GM23338 (cell line): ENCODE results near the gene SORCS2. TPM values are rescaled to one million over a fixed set of nuclear protein-coding genes. Genes with fewer than 3 reads are reported as not detected.

Source experiments
- ATAC-seq: fragments of 200-7000 bp; cut with Tn5 transposase; 3 replicates; pipeline ENCODE4 v1.9.1; 2020
- DNase-seq: peaks from one replicate; pipeline ENCODE4 v3.0.0-alpha.2; 2015; ENCODE audit warnings: low spot score
- H2AFZ ChIP-seq: fragments of 200-600 bp; sonication (generic); 2 replicates; pipeline ENCODE4 v1.8.0; 2016; ENCODE audit warnings: antibody characterized with exemption, mild to moderate bottlenecking, moderate library complexity
- H3F3A ChIP-seq: fragments of 200-600 bp; sonication (generic); replicated peaks from 2 replicates; pipeline ENCODE4 v1.8.0; 2017; ENCODE audit warnings: antibody characterized with exemption, mixed run types, low read depth
- H3K27ac ChIP-seq: fragments of 200-600 bp; sonication (generic); 2 replicates; pipeline ENCODE4 v1.6.1; 2016; ENCODE audit warnings: low read depth
- H3K27me3 ChIP-seq: fragments of 200-600 bp; sonication (generic); 2 replicates; pipeline ENCODE4 v1.8.0; 2016; ENCODE audit warnings: mild to moderate bottlenecking, mixed run types, moderate library complexity; ENCODE audit not compliant: insufficient read depth
- H3K36me3 ChIP-seq: fragments of 200-600 bp; sonication (generic); 2 replicates; pipeline ENCODE4 v1.8.0; 2016; ENCODE audit warnings: mild to moderate bottlenecking; ENCODE audit not compliant: insufficient read depth
- H3K4me1 ChIP-seq: fragments of 200-600 bp; sonication (generic); 2 replicates; pipeline ENCODE4 v1.8.0; 2016; ENCODE audit warnings: mild to moderate bottlenecking, moderate library complexity; ENCODE audit not compliant: insufficient read depth
- H3K4me2 ChIP-seq: fragments of 200-600 bp; sonication (generic); 2 replicates; pipeline ENCODE4 v1.7.1; 2017; ENCODE audit warnings: mixed run types
- H3K4me3 ChIP-seq: fragments of 200-600 bp; sonication (generic); 2 replicates; pipeline ENCODE4 v1.6.1; 2016; ENCODE audit warnings: mixed run types
- H3K79me2 ChIP-seq: fragments of 200-600 bp; sonication (generic); replicated peaks from 2 replicates; pipeline ENCODE4 v1.8.0; 2017; ENCODE audit warnings: mild to moderate bottlenecking; ENCODE audit not compliant: insufficient read depth
- H3K9me2 ChIP-seq: fragments of 200-600 bp; sonication (generic); 2 replicates; pipeline ENCODE4 v1.8.0; 2017; ENCODE audit not compliant: insufficient read depth
- H4K20me1 ChIP-seq: fragments of 200-600 bp; sonication (generic); replicated peaks from 2 replicates; pipeline ENCODE4 v1.8.0; 2017; ENCODE audit warnings: mild to moderate bottlenecking; ENCODE audit not compliant: insufficient read depth
- H3K27ac Mint-ChIP-seq: 2 replicates; pipeline ENCODE4 v1.8.0; 2020; ENCODE audit warnings: inconsistent platforms, mild to moderate bottlenecking, moderate library complexity, mixed read lengths
- H3K27me3 Mint-ChIP-seq: 3 replicates; pipeline ENCODE4 v1.8.0; 2022; ENCODE audit warnings: low read depth, mild to moderate bottlenecking, moderate library complexity, mixed read lengths, inconsistent platforms; ENCODE audit not compliant: insufficient read depth, poor library complexity
- H3K36me3 Mint-ChIP-seq: 3 replicates; pipeline ENCODE4 v1.8.0; 2021; ENCODE audit warnings: low read depth, mild to moderate bottlenecking, inconsistent platforms, moderate library complexity, mixed read lengths
- H3K4me1 Mint-ChIP-seq: 3 replicates; pipeline ENCODE4 v1.8.0; 2020; ENCODE audit warnings: mild to moderate bottlenecking, inconsistent platforms, mixed read lengths
- H3K4me3 Mint-ChIP-seq: 3 replicates; pipeline ENCODE4 v1.8.0; 2021; ENCODE audit warnings: moderate library complexity, mild to moderate bottlenecking, inconsistent platforms, mixed read lengths
- H3K9me3 Mint-ChIP-seq: 3 replicates; pipeline ENCODE4 v1.8.0; 2020; ENCODE audit warnings: moderate library complexity, mild to moderate bottlenecking, inconsistent platforms, mixed read lengths
- EZH2 ChIP-seq: fragments of 200-600 bp; sonication (generic); IDR thresholded peaks from one replicate; pipeline ENCODE4 v1.8.0; 2017; ENCODE audit warnings: antibody characterized with exemption, mild to moderate bottlenecking, low read depth; ENCODE audit not compliant: unreplicated experiment
- JUNB ChIP-seq: IDR thresholded peaks from one replicate; pipeline ENCODE4 v1.6.1; 2016; ENCODE audit warnings: antibody characterized with exemption; ENCODE audit not compliant: unreplicated experiment
- ZNF114 ChIP-seq: fragments of 250-450 bp; sonication (Bioruptor Pico); IDR thresholded peaks from 2 replicates; pipeline ENCODE4 v1.5.0; 2020; ENCODE audit warnings: mild to moderate bottlenecking, moderate library complexity
- polyA plus RNA-seq: library from polyadenylated mRNA; unstranded; fragments of >200 nt; fragmentation: Nextera tagmentation; extraction: Ambion mirVana; gene quantifications from 2 replicates; pipeline ENCODE4 v1.2.1, GENCODE V29; 2016
- total RNA-seq: library from RNA; depleted of rRNA; stranded (reverse); fragments of >200 nt; shearing (Covaris generic); gene quantifications from 2 replicates; pipeline ENCODE4 v1.2.3, GENCODE V29; 2014
- TF ChIP-seq, protein P1 (sequence below): fragments of 250-450 bp; sonication (Bioruptor Pico); IDR thresholded peaks from 2 replicates; pipeline ENCODE4 v1.5.0; 2020; ENCODE audit warnings: mild to moderate bottlenecking, moderate library complexity
- TF ChIP-seq, protein P2 (sequence below), 2 experiments: fragments of 200-600 bp in 1 of 2; sonication (generic) in 1 of 2; conservative IDR thresholded peaks; 2 replicates each; pipeline versions ENCODE4 v1.5.1 to v1.6.1; 2016 to 2017; ENCODE audit warnings: antibody characterized with exemption in 2 of 2, low read depth in 2 of 2, mild to moderate bottlenecking in 2 of 2, moderate library complexity in 1 of 2

The SORCS2 gene
- total and polyA plus RNA-seq, 2 experiments from 2014 or later, result 0.47 to 2.4 TPM

DNA sequence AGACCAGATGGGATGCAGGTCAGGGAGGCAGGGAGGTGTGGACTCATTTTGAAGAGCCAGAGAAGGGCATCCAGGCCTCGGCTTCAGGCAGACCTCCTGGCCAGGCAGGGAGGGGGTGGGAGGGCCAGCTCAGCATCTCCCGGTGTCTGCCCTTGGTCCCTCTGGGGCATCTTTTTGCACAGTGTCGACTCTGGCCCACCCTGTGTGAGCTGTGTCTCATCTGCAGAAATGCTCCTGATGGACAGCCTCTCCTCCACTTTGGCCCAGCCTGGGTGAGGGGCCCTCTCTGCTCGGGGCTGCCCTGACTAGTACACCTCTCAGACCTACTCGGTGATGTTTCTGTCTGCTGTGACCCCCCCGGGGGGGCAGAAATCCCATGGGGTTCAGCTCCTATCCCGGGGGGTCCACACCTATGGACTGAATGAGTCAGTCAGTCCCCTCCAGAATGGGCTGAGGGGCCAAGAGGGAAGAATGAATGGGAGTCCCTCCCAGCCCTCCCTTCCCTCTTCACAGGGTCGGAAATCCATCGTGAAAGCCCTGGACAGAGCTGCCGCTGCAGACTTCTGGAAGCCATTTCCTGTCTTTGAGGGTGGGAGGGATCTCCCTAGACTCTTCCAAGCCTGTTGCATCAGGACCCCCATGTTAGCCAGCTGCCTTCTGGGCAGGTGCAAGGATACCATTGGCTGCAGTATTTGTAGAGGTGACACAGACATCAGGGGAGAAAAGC, 439.1 kb downstream of the SORCS2 start:
- Histone ChIP-seq H3K79me2 (no peaks in the 10 kb centered on the region), H3K9me2 (no peaks in the 10 kb centered on the region), H2AFZ (no peak overlapping the region), H3K27me3 (no peaks in the 10 kb centered on the region), H3K27ac (no peak overlapping the region), H4K20me1 (no peaks in the 10 kb centered on the region), H3K4me1 (peaks cover 13% of the 10 kb centered on the region), H3K4me3 (no peak overlapping the region), H3F3A (no peaks in the 10 kb centered on the region), H3K36me3 (no peaks in the 10 kb centered on the region), H3K4me2 (no peak overlapping the region)
- H3K4me3 Mint-ChIP-seq, result no peak overlapping the region
- no peak overlapping the region for H3K27ac Mint-ChIP-seq
- peaks cover 3% of the 10 kb centered on the region; the same call in 1 of the 3 replicates for H3K36me3 Mint-ChIP-seq
- DNase-seq (no peak), ATAC-seq (no peak)
- H3K9me3 Mint-ChIP-seq, result peaks cover 25% of the 10 kb centered on the region; the same call in 2 of the 3 replicates
- H3K27me3 Mint-ChIP-seq, result peaks cover 19% of the 10 kb centered on the region
- TF ChIP-seq JUNB (no peak), EZH2 (no peak), ZNF114 (CRISPR knock-in tag) (no peak)
- TF ChIP-seq, protein P1, sequence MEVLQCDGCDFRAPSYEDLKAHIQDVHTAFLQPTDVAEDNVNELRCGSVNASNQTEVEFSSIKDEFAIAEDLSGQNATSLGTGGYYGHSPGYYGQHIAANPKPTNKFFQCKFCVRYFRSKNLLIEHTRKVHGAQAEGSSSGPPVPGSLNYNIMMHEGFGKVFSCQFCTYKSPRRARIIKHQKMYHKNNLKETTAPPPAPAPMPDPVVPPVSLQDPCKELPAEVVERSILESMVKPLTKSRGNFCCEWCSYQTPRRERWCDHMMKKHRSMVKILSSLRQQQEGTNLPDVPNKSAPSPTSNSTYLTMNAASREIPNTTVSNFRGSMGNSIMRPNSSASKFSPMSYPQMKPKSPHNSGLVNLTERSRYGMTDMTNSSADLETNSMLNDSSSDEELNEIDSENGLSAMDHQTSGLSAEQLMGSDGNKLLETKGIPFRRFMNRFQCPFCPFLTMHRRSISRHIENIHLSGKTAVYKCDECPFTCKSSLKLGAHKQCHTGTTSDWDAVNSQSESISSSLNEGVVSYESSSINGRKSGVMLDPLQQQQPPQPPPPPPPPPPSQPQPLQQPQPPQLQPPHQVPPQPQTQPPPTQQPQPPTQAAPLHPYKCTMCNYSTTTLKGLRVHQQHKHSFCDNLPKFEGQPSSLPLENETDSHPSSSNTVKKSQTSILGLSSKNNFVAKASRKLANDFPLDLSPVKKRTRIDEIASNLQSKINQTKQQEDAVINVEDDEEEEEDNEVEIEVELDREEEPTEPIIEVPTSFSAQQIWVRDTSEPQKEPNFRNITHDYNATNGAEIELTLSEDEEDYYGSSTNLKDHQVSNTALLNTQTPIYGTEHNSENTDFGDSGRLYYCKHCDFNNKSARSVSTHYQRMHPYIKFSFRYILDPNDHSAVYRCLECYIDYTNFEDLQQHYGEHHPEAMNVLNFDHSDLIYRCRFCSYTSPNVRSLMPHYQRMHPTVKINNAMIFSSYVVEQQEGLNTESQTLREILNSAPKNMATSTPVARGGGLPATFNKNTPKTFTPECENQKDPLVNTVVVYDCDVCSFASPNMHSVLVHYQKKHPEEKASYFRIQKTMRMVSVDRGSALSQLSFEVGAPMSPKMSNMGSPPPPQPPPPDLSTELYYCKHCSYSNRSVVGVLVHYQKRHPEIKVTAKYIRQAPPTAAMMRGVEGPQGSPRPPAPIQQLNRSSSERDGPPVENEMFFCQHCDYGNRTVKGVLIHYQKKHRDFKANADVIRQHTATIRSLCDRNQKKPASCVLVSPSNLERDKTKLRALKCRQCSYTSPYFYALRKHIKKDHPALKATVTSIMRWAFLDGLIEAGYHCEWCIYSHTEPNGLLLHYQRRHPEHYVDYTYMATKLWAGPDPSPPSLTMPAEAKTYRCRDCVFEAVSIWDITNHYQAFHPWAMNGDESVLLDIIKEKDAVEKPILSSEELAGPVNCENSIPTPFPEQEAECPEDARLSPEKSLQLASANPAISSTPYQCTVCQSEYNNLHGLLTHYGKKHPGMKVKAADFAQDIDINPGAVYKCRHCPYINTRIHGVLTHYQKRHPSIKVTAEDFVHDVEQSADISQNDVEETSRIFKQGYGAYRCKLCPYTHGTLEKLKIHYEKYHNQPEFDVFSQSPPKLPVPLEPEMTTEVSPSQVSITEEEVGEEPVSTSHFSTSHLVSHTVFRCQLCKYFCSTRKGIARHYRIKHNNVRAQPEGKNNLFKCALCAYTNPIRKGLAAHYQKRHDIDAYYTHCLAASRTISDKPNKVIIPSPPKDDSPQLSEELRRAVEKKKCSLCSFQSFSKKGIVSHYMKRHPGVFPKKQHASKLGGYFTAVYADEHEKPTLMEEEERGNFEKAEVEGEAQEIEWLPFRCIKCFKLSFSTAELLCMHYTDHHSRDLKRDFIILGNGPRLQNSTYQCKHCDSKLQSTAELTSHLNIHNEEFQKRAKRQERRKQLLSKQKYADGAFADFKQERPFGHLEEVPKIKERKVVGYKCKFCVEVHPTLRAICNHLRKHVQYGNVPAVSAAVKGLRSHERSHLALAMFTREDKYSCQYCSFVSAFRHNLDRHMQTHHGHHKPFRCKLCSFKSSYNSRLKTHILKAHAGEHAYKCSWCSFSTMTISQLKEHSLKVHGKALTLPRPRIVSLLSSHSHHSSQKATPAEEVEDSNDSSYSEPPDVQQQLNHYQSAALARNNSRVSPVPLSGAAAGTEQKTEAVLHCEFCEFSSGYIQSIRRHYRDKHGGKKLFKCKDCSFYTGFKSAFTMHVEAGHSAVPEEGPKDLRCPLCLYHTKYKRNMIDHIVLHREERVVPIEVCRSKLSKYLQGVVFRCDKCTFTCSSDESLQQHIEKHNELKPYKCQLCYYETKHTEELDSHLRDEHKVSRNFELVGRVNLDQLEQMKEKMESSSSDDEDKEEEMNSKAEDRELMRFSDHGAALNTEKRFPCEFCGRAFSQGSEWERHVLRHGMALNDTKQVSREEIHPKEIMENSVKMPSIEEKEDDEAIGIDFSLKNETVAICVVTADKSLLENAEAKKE (CRISPR knock-in tag), result no peak
- TF ChIP-seq, protein P2, sequence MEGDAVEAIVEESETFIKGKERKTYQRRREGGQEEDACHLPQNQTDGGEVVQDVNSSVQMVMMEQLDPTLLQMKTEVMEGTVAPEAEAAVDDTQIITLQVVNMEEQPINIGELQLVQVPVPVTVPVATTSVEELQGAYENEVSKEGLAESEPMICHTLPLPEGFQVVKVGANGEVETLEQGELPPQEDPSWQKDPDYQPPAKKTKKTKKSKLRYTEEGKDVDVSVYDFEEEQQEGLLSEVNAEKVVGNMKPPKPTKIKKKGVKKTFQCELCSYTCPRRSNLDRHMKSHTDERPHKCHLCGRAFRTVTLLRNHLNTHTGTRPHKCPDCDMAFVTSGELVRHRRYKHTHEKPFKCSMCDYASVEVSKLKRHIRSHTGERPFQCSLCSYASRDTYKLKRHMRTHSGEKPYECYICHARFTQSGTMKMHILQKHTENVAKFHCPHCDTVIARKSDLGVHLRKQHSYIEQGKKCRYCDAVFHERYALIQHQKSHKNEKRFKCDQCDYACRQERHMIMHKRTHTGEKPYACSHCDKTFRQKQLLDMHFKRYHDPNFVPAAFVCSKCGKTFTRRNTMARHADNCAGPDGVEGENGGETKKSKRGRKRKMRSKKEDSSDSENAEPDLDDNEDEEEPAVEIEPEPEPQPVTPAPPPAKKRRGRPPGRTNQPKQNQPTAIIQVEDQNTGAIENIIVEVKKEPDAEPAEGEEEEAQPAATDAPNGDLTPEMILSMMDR (conservative IDR thresholded peaks at IDR 0.05; ENCODE audit: low read depth in 2 of 2), result no peak
- H3K4me1 Mint-ChIP-seq, result peaks cover 27% of the 10 kb centered on the region; the same call in 2 of the 3 replicates
